NCI-H1930 (cell line): ENCODE measurements around the gene SRP68.
"Not testable (repeated sequence)": the region's sequence is repeated elsewhere in the genome, so short reads cannot be mapped to it uniquely, and the experiment has no call there.

Experiments
- DNase-seq, 2 experiments: peaks; one replicate each; lab custom pipeline; 2025; lab: John Stamatoyannopoulos, UW

Gene SRP68

GRCh38 chr17:76046064-76046463 is 26.3 kb downstream of the SRP68 start:
- DNase-seq: no peak

GRCh38 chr17:76044475-76045007 is 27.8 kb downstream of the SRP68 start:
- not testable (repeated sequence) for DNase-seq

GRCh38 chr17:76042868-76043267 is 29.4 kb downstream of the SRP68 start:
- DNase-seq: not testable (repeated sequence)

GRCh38 chr17:76040376-76040775 is 31.9 kb downstream of the SRP68 start:
- no peak for DNase-seq

GRCh38 chr17:76039121-76039520 is 33.2 kb downstream of the SRP68 start:
- DNase-seq: no peak

GRCh38 chr17:76038050-76038449 is 34.3 kb downstream of the SRP68 start:
- DNase-seq: no peak

- no peak for DNase-seq
These were observed 35.6 kb downstream of the SRP68 start for GRCh38 chr17:76036497-76037261.

GRCh38 chr17:76034428-76035350 is 37.6 kb downstream of the SRP68 start:
- no peak for DNase-seq

GRCh38 chr17:76033139-76033538 is 39.2 kb downstream of the SRP68 start:
- no peak for DNase-seq

GRCh38 chr17:76032780-76033108 is 39.6 kb downstream of the SRP68 start:
- no peak for DNase-seq

GRCh38 chr17:76032073-76032779 is 40.1 kb downstream of the SRP68 start:
- no peak for DNase-seq

GRCh38 chr17:76027159-76027839 is 45.0 kb downstream of the SRP68 start, which contains the start of gene EVPL:
Gene EVPL (minus strand): TSS chr17:76027306. CDS start chr17:76027198, 108 bp downstream.
- no peak for DNase-seq

GRCh38 chr17:76026714-76027158 is 45.6 kb downstream of the SRP68 start:
- DNase-seq: no peak

- DNase-seq: no peak
These were observed 47.0 kb downstream of the SRP68 start for GRCh38 chr17:76025294-76025693.

- no peak for DNase-seq
These were observed 48.0 kb downstream of the SRP68 start for GRCh38 chr17:76024353-76024752.

GRCh38 chr17:76023900-76024237 is 48.4 kb downstream of the SRP68 start:
- DNase-seq: no peak

GRCh38 chr17:76022973-76023899 is 49.1 kb downstream of the SRP68 start:
- DNase-seq: no peak

GRCh38 chr17:76022285-76022684 is 50.0 kb downstream of the SRP68 start:
- DNase-seq: no peak

GRCh38 chr17:76019833-76020467 is 52.4 kb downstream of the SRP68 start:
- no peak for DNase-seq

- no peak for DNase-seq
These were observed 53.5 kb downstream of the SRP68 start for GRCh38 chr17:76018801-76019200.
